Mesenteric fat pad (tissue), 1 donor: Measurements from ENCODE around the gene SLC5A1. TPM values are rescaled to one million over a fixed set of nuclear protein-coding genes. Genes with fewer than 3 reads are reported as not detected.
"Not testable (repeated sequence)": the region's sequence is repeated elsewhere in the genome, so short reads cannot be mapped to it uniquely, and the experiment has no call there.

Experiments
- DNase-seq: peaks from one replicate; pipeline ENCODE4 v3.0.0-alpha.2; 2020; ENCODE audit warnings: low spot score
- total RNA-seq: library from RNA; stranded (reverse); fragmentation: NEBNext Ultra II Directional; extraction: Animal tissue kit (Norgen Biotek cat#: 25700); gene quantifications from one replicate; pipeline ENCODE4 v1.2.1, GENCODE V29; 2021
- donor health status: DM: yes; HTN: yes; CAD: no.

Gene SLC5A1
- total RNA-seq, 1 donor from 2014 or later: 1.2 TPM

- DNase-seq: no peak
Measured at GRCh38 chr22:32142600-32142999, 99.5 kb downstream of the SLC5A1 start.

GRCh38 chr22:32144496-32145274, 101.6 kb downstream of the SLC5A1 start:
- DNase-seq: no peak

DNA sequence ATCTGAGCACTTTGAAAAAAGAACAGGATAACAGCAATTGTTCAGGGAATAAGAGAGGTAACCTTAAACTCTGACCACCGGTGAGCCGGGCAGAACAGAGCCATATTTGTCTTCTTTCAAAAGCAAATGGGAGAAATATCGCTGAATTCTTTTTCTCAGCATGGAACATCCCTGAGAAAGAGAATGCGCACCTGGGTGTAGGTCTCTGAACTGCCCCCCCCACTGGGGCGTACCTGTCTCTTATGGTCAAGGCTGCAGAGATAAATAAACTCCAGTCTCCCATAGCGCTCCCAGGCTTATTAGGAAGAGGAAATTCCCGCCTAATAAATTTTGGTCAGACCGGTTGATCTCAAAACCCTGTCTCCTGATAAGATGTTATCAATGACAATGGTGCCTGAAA, 104.1 kb downstream of the SLC5A1 start:
- DNase-seq: not testable (repeated sequence)

- DNase-seq: not testable (repeated sequence)
Measured at GRCh38 chr22:32148372-32148771, 105.3 kb downstream of the SLC5A1 start.

- DNase-seq: not testable (repeated sequence)
Measured at GRCh38 chr22:32150647-32151046, 107.6 kb downstream of the SLC5A1 start.

- peak; percentile 37 for DNase-seq
Measured at GRCh38 chr22:32151641-32152040, 108.6 kb downstream of the SLC5A1 start.

GRCh38 chr22:32154727-32155126, 111.7 kb downstream of the SLC5A1 start:
- DNase-seq: not testable (repeated sequence)

DNA sequence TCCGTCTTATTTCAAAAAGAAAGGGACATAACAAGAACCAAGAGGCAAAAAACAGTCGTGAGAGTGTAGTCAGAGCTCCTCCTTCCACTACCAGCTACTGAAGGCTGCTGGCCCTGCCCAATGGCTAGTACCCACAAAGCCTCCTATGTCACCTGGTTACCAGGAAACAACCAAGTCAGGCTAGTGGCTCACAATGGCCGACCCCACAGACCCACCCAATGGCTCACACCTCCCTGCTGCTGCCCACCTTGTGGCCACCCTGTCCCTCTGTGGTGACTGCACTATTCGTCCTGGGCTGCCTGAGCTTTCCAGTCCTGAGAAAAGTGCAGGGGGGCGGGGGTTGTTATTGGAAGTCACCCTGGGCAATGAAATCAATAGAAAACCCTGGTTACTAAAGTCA, 114.6 kb downstream of the SLC5A1 start:
- DNase-seq: not testable (repeated sequence)

DNA sequence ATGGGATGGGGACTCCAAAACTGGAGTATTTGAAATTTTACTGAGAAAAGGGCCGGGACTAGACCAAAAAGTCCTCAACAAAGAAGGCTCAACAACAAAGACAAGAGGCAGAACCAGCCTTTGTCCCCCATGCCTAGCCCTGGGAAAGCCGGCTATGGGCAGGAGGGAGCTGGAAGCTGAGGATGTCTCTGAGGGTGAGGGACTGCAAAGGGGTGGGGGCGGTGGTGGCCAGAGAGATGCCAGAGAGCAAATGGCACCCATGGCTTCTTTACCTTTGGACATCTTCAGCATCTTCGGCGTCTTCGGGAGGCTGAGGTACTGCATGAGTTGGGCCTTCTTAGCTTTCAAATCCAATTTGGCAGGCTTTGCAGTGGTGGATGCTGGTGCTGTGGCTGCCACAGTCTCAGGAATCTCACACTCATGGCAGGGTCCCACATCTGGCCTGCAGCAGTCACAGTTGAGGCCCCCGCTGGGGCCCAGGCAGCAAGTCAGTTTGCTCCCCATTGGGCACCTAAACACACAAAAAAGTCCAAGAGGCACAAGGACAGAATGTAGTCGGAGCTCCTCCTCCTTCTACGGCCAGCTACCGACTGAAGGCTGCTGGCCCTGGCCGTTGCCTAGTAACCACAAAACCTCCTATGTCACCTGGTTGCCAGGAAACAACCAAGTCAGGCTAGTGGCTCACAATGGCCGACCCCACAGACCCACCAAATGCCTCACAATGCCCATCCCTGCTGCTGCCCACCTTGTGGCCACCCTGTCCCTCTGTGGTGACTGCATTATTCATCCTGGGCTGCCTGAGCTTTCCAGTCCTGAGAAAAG, 115.9 kb downstream of the SLC5A1 start, which contains the start of gene C22orf42:
C22orf42 (minus strand) TSS at position 592 of the 822 bp plus-strand sequence; CDS start at position 504, 88 bp downstream.
- no peak for DNase-seq

- DNase-seq: not testable (repeated sequence)
Measured at GRCh38 chr22:32160411-32160810, 117.3 kb downstream of the SLC5A1 start.

Other genes starting within 250 kb of the SLC5A1 start
- 125 TPM for gene YWHAH, start 98.7 kb upstream of the SLC5A1 start, total RNA-seq
- not detected for gene C22orf42, start 116.0 kb downstream of the SLC5A1 start, total RNA-seq
- not detected for gene RFPL2, start 161.8 kb downstream of the SLC5A1 start, total RNA-seq
- 1.1 TPM for gene SLC5A4, start 212.1 kb downstream of the SLC5A1 start, total RNA-seq